K562 (cell line): ENCODE data around the gene POMGNT2. TPM values are rescaled to one million over a fixed set of nuclear protein-coding genes. Genes with fewer than 3 reads are reported as not detected.

Source experiments
- ATAC-seq: fragments of 200-7000 bp; cut with Tn5 transposase; 3 replicates; pipeline ENCODE4 v1.9.1; 2020; ENCODE audit warnings: moderate library complexity
- BruUV-seq: library from RNA; stranded (reverse); fragments of 400-500 nt; replicated peaks from 2 replicates; lab custom pipeline; 2021; lab: Mats Ljungman, UMichigan
- CTCF ChIA-PET: fragments of 300-600 bp; formaldehyde crosslinking; extraction: SDS; loops from one replicate; lab custom pipeline; 2021; ENCODE audit warnings: low intra/inter-chr PET ratio; lab: Yijun Ruan, JAX
- POLR2A ChIA-PET: fragments of 300-600, 350-650 bp; sonication (Branson Sonifier 250); formaldehyde crosslinking; extraction: SDS; loops from one replicate; lab custom pipeline; 2021; ENCODE audit warnings: antibody characterized with exemption, inconsistent platforms; lab: Yijun Ruan, JAX
- DNase-seq, 4 experiments: peaks; one replicate each; pipeline versions ENCODE4 v3.0.0 to v3.0.0-alpha.2; 2011 to 2018; ENCODE audit warnings: low spot score in 3 of 4, mixed read lengths in 3 of 4; ENCODE audit errors: extremely low read depth in 1 of 4
- FAIRE-seq: peaks from 2 replicates; lab custom pipeline; 2011; peaks lifted over from hg19 to GRCh38; lab: Jason Lieb, UNC
- H2AFZ ChIP-seq: 2 replicates; pipeline ENCODE4 v1.6.0; 2011; ENCODE audit warnings: low read depth, low read length, control low read depth, inconsistent platforms
- H3K27ac ChIP-seq: fragments of 200-600 bp; 3 replicates; pipeline ENCODE4 v1.8.0; 2011; ENCODE audit warnings: low read depth, mild to moderate bottlenecking, control low read depth, inconsistent platforms, low read length, moderate library complexity, mixed read lengths; ENCODE audit errors: extremely low read depth
- H3K27me3 ChIP-seq, 2 experiments: fragments of 300-600 bp in 1 of 2; 2 replicates in 1 of 2; 3 replicates in 1 of 2; pipeline versions ENCODE4 v1.6.0 to v1.8.0; 2011; ENCODE audit warnings: inconsistent platforms in 2 of 2, low read length in 2 of 2, mild to moderate bottlenecking in 1 of 2, mixed read lengths in 1 of 2, moderate library complexity in 1 of 2; ENCODE audit not compliant: control insufficient read depth in 2 of 2, insufficient read depth in 2 of 2
- H3K36me3 ChIP-seq: fragments of 300-600 bp; 3 replicates; pipeline ENCODE4 v1.8.0; 2011; ENCODE audit warnings: mild to moderate bottlenecking, low read length, inconsistent platforms; ENCODE audit not compliant: control insufficient read depth, insufficient read depth
- H3K4me1 ChIP-seq, 2 experiments: fragments of 200-600 bp in 1 of 2; replicated peaks in 1 of 2; 2 replicates in 1 of 2; 3 replicates in 1 of 2; pipeline versions ENCODE4 v1.5.1 to v1.8.0; 2011; ENCODE audit warnings: inconsistent platforms in 2 of 2, low read length in 2 of 2, mild to moderate bottlenecking in 1 of 2, mixed read lengths in 1 of 2, moderate library complexity in 1 of 2; ENCODE audit not compliant: control insufficient read depth in 2 of 2, insufficient read depth in 2 of 2
- H3K4me2 ChIP-seq: 2 replicates; pipeline ENCODE4 v1.6.1; 2011; ENCODE audit warnings: low read length, control low read depth, inconsistent platforms, mixed read lengths; ENCODE audit not compliant: insufficient read depth
- H3K4me3 ChIP-seq: fragments of 200-600 bp; sonication (generic), shearing (Covaris generic); 2 replicates; pipeline ENCODE4 v1.5.1; 2016; ENCODE audit warnings: control low read depth, inconsistent platforms
- H3K79me2 ChIP-seq: fragments of 200-600 bp; 3 replicates; pipeline ENCODE4 v1.8.0; 2011; ENCODE audit warnings: low read length, inconsistent platforms; ENCODE audit not compliant: control insufficient read depth, insufficient read depth
- H3K9ac ChIP-seq, 2 experiments: 2 replicates each; pipeline versions ENCODE4 v1.6.0 to v1.6.1; 2011; ENCODE audit warnings: low read depth in 2 of 2, low read length in 2 of 2, control low read depth in 1 of 2, inconsistent platforms in 1 of 2, mild to moderate bottlenecking in 1 of 2, mixed read lengths in 1 of 2; ENCODE audit not compliant: insufficient read depth in 1 of 2
- H3K9me1 ChIP-seq: one replicate; pipeline ENCODE4 v1.6.0; 2011; ENCODE audit warnings: inconsistent platforms, mild to moderate bottlenecking, low read length, moderate library complexity; ENCODE audit not compliant: control insufficient read depth, insufficient read depth
- H3K9me3 ChIP-seq: replicated peaks from 2 replicates; pipeline ENCODE4 v1.5.1; 2011; ENCODE audit warnings: low read depth, low read length, inconsistent platforms; ENCODE audit not compliant: control insufficient read depth, insufficient read depth
- H4K20me1 ChIP-seq: replicated peaks from 2 replicates; pipeline ENCODE4 v1.6.1; 2011; ENCODE audit warnings: low read length, inconsistent platforms, mixed read lengths; ENCODE audit not compliant: control insufficient read depth, insufficient read depth
- CREM ChIP-seq: IDR thresholded peaks from 2 replicates; pipeline ENCODE4 v1.6.1; 2014; ENCODE audit warnings: antibody characterized with exemption, low read depth
- JUND ChIP-seq, 2 experiments: IDR thresholded peaks; 2 replicates in 1 of 2; 3 replicates in 1 of 2; pipeline ENCODE4 v1.6.1; 2011; ENCODE audit warnings: borderline replicate concordance in 2 of 2, low read depth in 2 of 2, low read length in 2 of 2, improper control_type of control experiment in 1 of 2, missing biosample characterization in 1 of 2, missing genetic modification characterization in 1 of 2, missing genetic modification reagents in 1 of 2
- PYGO2 ChIP-seq: fragments of 450-650 bp; IDR thresholded peaks from 2 replicates; pipeline ENCODE4 v1.6.1; 2016; ENCODE audit warnings: mild to moderate bottlenecking, missing genetic modification characterization, moderate library complexity, missing compliant biosample characterization
- SIN3A ChIP-seq, 2 experiments: fragments of 150-350 bp in 1 of 2; IDR thresholded peaks; 2 replicates each; pipeline ENCODE4 v1.6.1; 2011 to 2016; ENCODE audit warnings: borderline replicate concordance in 2 of 2, low read depth in 2 of 2, low read length in 2 of 2, mild to moderate bottlenecking in 2 of 2, moderate library complexity in 2 of 2; ENCODE audit not compliant: control insufficient read depth in 1 of 2
- TARDBP ChIP-seq: fragments of 450-650 bp; IDR thresholded peaks from 2 replicates; pipeline ENCODE4 v1.6.1; 2016
- ZNF143 ChIP-seq: sonication (generic); formaldehyde crosslinking; IDR thresholded peaks from 2 replicates; pipeline ENCODE4 v1.9.0; 2022; ENCODE audit warnings: mild to moderate bottlenecking, missing genetic modification reagents
- ZNF445 ChIP-seq: fragments of 250-450 bp; sonication (Bioruptor Pico); IDR thresholded peaks from 2 replicates; pipeline ENCODE4 v1.4.0; 2020; ENCODE audit warnings: low read depth, mild to moderate bottlenecking, moderate library complexity
- ZNF77 ChIP-seq: fragments of 250-450 bp; sonication (Bioruptor Pico); IDR thresholded peaks from 2 replicates; pipeline ENCODE4 v1.5.0; 2020
- WGBS: fragments of 100-300 bp; shearing (Covaris generic); methylation state at CpG from one replicate; pipeline ENCODE4 v1.1.6; 2016; ENCODE audit warnings: low coverage, mixed read lengths; ENCODE audit not compliant: insufficient coverage; ENCODE audit errors: missing lambda C conversion rate; 5-methylcytosine and 5-hydroxymethylcytosine counted together
- in situ Hi-C: fragments of 300-500 bp; cut with MboI; formaldehyde crosslinking; loops from 4 replicates; pipeline ENCODE4 v1.15.0; 2018; ENCODE audit warnings: inconsistent platforms, mixed read lengths
- intact Hi-C: fragments of 100-400 bp; cut with micrococcal nuclease; formaldehyde crosslinking; loops from 2 replicates; pipeline ENCODE4 v1.14.2; 2022
- polyA plus RNA-seq, 8 experiments: library from polyadenylated mRNA; depleted of rRNA in 4 of 8; stranded (reverse) in 5 of 8; unstranded in 3 of 8; fragments of >200 nt; fragmentation: Nextera tagmentation in 2 of 8; fragmentation: Illumina TruSeq in 1 of 8; extraction: Ambion mirVana in 2 of 8; extraction: Trizol in 1 of 8; gene quantifications; 2 replicates each; pipeline versions ENCODE4 v1.2.1 to v1.2.3, GENCODE V29; 2011 to 2014; ENCODE audit warnings: inconsistent platforms in 1 of 8, missing spikeins in 1 of 8
- total RNA-seq, 7 experiments: library from RNA; depleted of rRNA in 6 of 7; stranded (reverse); fragments of >200 nt in 6 of 7; fragmentation: Illumina TruSeq in 2 of 7; extraction: Trizol in 2 of 7; gene quantifications; 2 replicates each; pipeline versions ENCODE4 v1.2.1 to v1.2.3, GENCODE V29; 2011 to 2021; ENCODE audit warnings: low replicate concordance in 1 of 7
- TF ChIP-seq, protein P1 (sequence below): fragments of 150-350 bp; IDR thresholded peaks from 2 replicates; pipeline ENCODE4 v1.6.1; 2014; ENCODE audit warnings: low read depth, mild to moderate bottlenecking, low read length, borderline replicate concordance

POMGNT2 gene
- total and polyA plus RNA-seq, 9 of the 15 experiments (the other 6 are each of a cell fraction or from before 2014, with no cell fraction given): 0.65 to 14.1 (median 10.3) TPM

DNA sequence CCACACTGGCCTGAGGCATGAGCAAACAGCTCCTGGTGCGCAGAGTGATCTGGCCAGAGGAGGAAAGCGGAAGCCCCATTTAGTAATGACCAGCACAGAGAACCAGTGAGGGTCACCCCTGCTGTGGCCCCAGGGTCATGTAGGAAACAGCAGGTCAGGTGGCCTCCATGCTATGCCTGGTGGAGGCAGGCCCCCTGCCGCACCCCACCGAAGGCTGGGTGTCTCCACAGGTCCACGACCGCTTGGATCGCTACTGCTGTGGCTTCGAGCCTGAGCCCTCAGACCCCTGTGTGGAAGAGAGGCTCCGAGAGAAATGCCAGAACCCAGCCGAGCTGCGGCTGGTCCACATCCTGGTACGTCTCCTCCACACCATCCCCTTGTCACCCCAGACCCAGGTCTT, 52.6 kb downstream of the POMGNT2 start:
- POLR2A ChIA-PET: interaction anchor here (0.7 kb wide), 1 partner anchor 222 kb away, joined by 3 read pairs; no protein-coding TSS in a partner anchor
- no peak for DNase-seq
- FAIRE-seq: no peak
- TF ChIP-seq TARDBP: no peak
- TF ChIP-seq ZNF143 (CRISPR knock-in tag): no peak
- TF ChIP-seq PYGO2 (tag): no peak
- TF ChIP-seq SIN3A (IDR thresholded peaks at IDR 0.05; ENCODE audit: borderline replicate concordance in 2 of 2, control insufficient read depth in 1 of 2, low read depth in 2 of 2, low read length in 2 of 2): no peak
- TF ChIP-seq, protein P1, sequence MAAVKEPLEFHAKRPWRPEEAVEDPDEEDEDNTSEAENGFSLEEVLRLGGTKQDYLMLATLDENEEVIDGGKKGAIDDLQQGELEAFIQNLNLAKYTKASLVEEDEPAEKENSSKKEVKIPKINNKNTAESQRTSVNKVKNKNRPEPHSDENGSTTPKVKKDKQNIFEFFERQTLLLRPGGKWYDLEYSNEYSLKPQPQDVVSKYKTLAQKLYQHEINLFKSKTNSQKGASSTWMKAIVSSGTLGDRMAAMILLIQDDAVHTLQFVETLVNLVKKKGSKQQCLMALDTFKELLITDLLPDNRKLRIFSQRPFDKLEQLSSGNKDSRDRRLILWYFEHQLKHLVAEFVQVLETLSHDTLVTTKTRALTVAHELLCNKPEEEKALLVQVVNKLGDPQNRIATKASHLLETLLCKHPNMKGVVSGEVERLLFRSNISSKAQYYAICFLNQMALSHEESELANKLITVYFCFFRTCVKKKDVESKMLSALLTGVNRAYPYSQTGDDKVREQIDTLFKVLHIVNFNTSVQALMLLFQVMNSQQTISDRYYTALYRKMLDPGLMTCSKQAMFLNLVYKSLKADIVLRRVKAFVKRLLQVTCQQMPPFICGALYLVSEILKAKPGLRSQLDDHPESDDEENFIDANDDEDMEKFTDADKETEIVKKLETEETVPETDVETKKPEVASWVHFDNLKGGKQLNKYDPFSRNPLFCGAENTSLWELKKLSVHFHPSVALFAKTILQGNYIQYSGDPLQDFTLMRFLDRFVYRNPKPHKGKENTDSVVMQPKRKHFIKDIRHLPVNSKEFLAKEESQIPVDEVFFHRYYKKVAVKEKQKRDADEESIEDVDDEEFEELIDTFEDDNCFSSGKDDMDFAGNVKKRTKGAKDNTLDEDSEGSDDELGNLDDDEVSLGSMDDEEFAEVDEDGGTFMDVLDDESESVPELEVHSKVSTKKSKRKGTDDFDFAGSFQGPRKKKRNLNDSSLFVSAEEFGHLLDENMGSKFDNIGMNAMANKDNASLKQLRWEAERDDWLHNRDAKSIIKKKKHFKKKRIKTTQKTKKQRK: no peak
- TF ChIP-seq ZNF445 (CRISPR knock-in tag): no peak
- TF ChIP-seq JUND (IDR thresholded peaks at IDR 0.05; ENCODE audit: borderline replicate concordance, low read depth, low read length): no peak
- TF ChIP-seq JUND (tag; IDR thresholded peaks at IDR 0.05; ENCODE audit: borderline replicate concordance, low read depth, low read length): no peak
- TF ChIP-seq ZNF77 (CRISPR knock-in tag): no peak
- no peak for TF ChIP-seq CREM
- no TSS peak for BruUV-seq
- Histone ChIP-seq H4K20me1 (no peaks in the 10 kb centered on the region), H3K9me3 (no peaks in the 10 kb centered on the region), H3K4me1 (no peaks in the 10 kb centered on the region), H3K9ac (peak overlapping the region in 1 of 2 experiments; percentile 22; a peak in 1 of 4 replicates), H3K79me2 (no peaks in the 10 kb centered on the region), H3K27me3 (peaks cover 12 to 50% of the 10 kb centered on the region in 2 experiments; a peak in 4 of 5 replicates), H3K9me1 (no peaks in the 10 kb centered on the region), H2AFZ (no peak overlapping the region), H3K4me2 (no peak overlapping the region), H3K27ac (no peak overlapping the region), H3K36me3 (no peaks in the 10 kb centered on the region), H3K4me3 (no peak overlapping the region)
- CTCF ChIA-PET: no interaction called here
- no peak for ATAC-seq
- 4% methylated on average over 10 of the region's 12 CpGs for WGBS
- intact Hi-C loops: no loop called here
- in situ Hi-C loops: no loop called here
